GM12874 (cell line): Measurements from ENCODE around the gene FOXP4.

Experiments used
- TF ChIP-seq, protein P1 (sequence below): IDR thresholded peaks from 2 replicates; pipeline ENCODE4 v1.5.1; 2011; ENCODE audit warnings: low read depth, mild to moderate bottlenecking, control low read depth, low read length, moderate library complexity; ENCODE audit not compliant: insufficient read depth

FOXP4 gene

DNA sequence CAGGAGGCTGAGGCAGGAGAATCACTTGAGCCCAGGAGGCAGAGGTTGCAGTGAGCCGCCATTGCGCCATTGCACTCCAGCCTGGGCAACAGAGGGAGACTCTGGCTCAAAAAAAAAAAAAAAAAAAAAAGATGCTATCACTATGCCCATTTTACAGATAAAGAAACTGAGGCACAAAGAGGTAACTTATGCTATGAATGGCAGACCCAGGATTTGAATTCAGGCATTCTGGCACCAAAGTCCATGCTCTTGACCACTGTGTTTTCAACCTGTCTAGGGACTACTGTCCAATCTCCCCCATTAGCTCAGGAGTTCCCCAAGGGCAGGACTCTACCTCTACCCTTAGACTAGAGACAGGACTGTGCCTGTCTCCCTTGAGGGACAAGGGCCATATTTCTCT, 82.9 kb downstream of the FOXP4 start:
- TF ChIP-seq, protein P1, sequence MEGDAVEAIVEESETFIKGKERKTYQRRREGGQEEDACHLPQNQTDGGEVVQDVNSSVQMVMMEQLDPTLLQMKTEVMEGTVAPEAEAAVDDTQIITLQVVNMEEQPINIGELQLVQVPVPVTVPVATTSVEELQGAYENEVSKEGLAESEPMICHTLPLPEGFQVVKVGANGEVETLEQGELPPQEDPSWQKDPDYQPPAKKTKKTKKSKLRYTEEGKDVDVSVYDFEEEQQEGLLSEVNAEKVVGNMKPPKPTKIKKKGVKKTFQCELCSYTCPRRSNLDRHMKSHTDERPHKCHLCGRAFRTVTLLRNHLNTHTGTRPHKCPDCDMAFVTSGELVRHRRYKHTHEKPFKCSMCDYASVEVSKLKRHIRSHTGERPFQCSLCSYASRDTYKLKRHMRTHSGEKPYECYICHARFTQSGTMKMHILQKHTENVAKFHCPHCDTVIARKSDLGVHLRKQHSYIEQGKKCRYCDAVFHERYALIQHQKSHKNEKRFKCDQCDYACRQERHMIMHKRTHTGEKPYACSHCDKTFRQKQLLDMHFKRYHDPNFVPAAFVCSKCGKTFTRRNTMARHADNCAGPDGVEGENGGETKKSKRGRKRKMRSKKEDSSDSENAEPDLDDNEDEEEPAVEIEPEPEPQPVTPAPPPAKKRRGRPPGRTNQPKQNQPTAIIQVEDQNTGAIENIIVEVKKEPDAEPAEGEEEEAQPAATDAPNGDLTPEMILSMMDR = no peak

DNA sequence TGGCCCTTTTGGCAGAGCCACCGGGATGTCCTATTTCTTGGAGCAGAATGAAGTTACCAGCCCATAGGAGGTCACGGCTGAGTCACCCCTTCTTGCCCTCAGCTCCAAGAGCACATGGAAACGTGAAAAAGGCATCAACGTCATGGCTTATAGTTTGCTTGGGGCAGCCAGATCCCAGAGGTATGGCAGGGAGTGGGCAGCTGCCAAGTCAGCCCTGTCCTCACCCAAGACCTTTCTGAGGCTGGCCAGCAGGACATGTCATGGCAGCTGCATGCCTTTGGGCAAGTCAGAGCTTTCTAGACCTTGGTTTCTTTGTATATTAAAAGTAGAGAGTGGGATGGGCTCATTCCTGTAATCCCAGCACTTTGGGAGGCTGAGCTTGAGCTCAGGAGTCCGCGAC, 83.9 kb downstream of the FOXP4 start:
- TF ChIP-seq, protein P1 = no peak

DNA sequence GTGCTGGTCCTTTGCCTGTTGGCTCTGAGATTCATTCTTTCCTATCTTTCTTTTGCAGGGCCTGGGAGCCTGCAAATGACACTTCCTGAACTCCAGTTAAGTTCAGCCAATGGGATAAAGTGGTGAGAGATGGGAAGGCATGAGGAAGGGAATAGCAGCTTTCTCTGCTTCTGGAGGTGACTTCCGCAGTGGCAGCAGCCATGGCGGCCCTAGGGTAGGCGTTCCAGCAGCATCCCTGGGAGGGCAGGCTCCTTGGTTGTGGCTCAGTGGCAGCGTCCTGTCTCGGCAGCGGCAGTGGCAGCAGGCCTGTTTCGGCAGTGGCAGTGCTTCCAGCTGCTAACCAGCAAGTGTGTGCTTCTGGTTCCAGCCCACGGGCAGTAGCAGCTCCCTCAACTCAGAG, 84.8 kb downstream of the FOXP4 start:
- TF ChIP-seq, protein P1 = no peak

DNA sequence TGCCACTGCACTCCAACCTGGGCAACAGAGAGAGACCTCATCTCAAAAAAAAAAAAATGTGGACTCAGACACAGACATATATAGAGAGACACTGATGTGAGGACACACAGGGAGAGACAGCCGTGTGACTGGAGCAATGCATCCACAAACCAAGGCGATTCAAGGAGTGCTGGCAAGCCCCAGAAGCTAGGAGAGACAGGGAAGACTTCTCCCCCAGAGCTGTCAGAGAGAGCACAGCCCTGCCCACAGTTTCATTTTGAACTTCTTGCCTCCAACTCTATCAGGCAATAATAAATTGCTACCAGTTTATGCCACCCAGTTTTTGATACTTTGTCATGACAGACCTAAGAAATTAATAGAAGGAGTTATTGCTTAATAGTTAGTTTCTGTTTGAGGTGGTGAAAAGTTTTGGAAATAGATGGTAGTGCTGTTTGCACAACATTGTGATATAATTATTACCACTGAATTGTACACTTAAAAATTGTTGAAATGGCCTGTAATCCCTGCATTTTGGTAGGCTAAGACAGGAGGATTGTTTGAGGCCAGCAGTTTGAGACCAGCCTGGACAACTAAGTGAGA, 87.0 kb downstream of the FOXP4 start:
- TF ChIP-seq, protein P1 = no peak

DNA sequence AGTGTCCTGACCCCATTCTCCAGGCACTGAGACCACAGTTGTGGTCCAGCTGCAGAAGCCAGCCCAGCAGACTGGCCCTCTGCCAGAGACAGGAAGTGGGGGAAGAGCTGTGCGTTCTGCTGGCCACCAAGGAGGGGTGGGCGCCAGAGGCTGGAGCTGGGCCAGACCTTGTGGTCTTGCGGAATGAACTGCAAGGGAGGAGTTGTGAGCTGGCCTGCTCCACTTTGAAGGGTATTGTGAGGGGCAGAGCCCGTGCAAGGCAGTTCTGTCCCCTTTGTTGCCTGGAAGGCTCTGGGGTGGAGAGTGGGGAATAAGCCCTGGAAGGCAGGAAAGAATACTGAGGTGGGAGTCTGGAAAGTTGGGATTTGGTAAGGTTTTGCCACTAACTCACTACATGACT, 88.5 kb downstream of the FOXP4 start:
- TF ChIP-seq, protein P1 = no peak

DNA sequence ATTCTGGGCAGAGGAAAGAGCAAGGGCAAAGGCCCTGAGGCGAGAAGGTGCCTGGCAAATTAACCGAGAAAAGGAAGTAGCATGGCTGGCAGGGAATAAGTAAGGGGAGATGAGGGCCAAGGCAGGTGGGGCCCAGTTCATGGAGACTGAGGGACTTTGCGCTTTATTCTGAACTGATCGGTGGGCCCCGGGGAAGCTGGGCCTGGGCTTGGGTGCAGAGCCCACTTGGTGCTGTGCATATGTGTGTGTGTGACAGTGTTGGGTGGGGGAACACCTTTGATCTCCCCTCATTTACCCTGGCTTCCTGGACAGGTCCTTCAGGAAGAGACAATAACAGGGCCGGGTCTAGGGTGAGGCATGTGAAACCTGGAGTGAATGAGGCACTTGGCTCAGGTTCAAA, 89.2 kb downstream of the FOXP4 start:
- TF ChIP-seq, protein P1 = no peak

DNA sequence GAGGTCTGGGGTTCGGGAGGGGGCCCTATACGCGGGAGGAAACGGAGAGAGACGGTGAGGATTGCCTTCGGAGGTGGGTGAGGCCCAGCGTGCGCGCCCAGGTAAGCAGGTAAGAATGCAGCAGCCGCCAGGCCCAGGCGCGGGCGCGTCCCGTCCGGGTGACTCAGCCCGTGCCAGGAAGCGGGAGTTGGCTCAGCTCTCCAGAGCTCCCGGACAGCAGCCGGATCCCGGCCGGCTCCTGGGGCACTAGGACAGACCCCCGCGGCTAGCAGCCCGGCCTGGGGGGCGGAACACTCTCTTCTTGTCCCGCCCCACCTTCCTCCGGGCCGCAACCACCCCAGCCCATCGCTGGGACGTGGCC, 90.6 kb downstream of the FOXP4 start:
- TF ChIP-seq, protein P1 = no peak
